ENCODE measurements around the gene OSGIN1.

DNA sequence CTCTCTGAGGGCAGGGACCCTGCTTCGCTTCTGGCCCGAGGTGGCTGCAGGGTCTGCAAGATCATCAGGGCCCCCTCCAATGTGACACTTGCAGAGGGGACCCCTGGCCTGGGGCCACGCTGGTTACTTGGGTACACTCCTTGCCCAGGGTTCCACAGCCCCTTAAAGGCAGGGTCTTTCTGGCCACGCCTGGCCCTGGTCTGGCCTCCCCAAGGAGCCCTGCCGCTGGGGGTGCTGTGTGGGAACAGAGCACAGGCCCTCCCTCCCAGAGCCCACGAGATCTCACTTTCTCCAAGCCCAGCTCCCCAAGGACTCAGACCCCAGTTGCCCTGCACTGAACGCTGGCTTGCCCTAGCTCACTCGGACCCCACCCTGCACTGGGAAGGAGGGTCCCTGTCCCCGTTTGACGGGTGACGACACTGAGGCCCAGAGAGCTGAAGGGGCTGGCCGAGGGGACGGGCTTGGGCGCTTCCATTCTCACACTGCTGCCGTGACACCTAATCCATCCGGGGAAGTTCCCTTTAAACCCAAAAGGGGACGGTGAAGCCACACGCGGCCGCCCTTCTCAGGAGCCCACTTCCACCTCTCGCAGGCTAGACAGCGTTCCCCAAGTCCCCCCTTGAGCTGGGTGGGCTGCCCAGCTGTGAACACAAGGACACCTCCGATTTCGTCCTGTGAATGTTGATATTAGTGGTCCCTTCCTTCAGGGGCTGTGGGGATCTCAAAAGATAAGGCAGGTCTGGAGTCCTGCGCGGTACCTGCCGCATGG is 26.9 kb upstream of the OSGIN1 start:
- TF ChIP-seq, protein P1, sequence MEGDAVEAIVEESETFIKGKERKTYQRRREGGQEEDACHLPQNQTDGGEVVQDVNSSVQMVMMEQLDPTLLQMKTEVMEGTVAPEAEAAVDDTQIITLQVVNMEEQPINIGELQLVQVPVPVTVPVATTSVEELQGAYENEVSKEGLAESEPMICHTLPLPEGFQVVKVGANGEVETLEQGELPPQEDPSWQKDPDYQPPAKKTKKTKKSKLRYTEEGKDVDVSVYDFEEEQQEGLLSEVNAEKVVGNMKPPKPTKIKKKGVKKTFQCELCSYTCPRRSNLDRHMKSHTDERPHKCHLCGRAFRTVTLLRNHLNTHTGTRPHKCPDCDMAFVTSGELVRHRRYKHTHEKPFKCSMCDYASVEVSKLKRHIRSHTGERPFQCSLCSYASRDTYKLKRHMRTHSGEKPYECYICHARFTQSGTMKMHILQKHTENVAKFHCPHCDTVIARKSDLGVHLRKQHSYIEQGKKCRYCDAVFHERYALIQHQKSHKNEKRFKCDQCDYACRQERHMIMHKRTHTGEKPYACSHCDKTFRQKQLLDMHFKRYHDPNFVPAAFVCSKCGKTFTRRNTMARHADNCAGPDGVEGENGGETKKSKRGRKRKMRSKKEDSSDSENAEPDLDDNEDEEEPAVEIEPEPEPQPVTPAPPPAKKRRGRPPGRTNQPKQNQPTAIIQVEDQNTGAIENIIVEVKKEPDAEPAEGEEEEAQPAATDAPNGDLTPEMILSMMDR (IDR thresholded peaks at IDR 0.05; ENCODE audit: insufficient read depth, low read length) = no peak
- TF ChIP-seq POLR2AphosphoS5 (IDR thresholded peaks at IDR 0.05; ENCODE audit: low read depth) (no peak), SPI1 (IDR thresholded peaks at IDR 0.05; ENCODE audit: borderline replicate concordance, low read depth) (no peak)
- TF ChIP-seq, protein P2, sequence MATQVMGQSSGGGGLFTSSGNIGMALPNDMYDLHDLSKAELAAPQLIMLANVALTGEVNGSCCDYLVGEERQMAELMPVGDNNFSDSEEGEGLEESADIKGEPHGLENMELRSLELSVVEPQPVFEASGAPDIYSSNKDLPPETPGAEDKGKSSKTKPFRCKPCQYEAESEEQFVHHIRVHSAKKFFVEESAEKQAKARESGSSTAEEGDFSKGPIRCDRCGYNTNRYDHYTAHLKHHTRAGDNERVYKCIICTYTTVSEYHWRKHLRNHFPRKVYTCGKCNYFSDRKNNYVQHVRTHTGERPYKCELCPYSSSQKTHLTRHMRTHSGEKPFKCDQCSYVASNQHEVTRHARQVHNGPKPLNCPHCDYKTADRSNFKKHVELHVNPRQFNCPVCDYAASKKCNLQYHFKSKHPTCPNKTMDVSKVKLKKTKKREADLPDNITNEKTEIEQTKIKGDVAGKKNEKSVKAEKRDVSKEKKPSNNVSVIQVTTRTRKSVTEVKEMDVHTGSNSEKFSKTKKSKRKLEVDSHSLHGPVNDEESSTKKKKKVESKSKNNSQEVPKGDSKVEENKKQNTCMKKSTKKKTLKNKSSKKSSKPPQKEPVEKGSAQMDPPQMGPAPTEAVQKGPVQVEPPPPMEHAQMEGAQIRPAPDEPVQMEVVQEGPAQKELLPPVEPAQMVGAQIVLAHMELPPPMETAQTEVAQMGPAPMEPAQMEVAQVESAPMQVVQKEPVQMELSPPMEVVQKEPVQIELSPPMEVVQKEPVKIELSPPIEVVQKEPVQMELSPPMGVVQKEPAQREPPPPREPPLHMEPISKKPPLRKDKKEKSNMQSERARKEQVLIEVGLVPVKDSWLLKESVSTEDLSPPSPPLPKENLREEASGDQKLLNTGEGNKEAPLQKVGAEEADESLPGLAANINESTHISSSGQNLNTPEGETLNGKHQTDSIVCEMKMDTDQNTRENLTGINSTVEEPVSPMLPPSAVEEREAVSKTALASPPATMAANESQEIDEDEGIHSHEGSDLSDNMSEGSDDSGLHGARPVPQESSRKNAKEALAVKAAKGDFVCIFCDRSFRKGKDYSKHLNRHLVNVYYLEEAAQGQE (IDR thresholded peaks at IDR 0.05; ENCODE audit: insufficient replicate concordance, low read depth) = no peak
